Measurements from ENCODE around the gene GALNT9. TPM values are rescaled to one million over a fixed set of nuclear protein-coding genes. Genes with fewer than 3 reads are reported as not detected.

GALNT9 gene
- total RNA-seq, 4 donors from 2014 or later = 0.13 TPM; not detected in 3

GRCh38 chr12:132315507-132315906, 13.9 kb downstream of the GALNT9 start:
- no peak for TF ChIP-seq POLR2A (IDR thresholded peaks at IDR 0.05)
- TF ChIP-seq, protein P1, sequence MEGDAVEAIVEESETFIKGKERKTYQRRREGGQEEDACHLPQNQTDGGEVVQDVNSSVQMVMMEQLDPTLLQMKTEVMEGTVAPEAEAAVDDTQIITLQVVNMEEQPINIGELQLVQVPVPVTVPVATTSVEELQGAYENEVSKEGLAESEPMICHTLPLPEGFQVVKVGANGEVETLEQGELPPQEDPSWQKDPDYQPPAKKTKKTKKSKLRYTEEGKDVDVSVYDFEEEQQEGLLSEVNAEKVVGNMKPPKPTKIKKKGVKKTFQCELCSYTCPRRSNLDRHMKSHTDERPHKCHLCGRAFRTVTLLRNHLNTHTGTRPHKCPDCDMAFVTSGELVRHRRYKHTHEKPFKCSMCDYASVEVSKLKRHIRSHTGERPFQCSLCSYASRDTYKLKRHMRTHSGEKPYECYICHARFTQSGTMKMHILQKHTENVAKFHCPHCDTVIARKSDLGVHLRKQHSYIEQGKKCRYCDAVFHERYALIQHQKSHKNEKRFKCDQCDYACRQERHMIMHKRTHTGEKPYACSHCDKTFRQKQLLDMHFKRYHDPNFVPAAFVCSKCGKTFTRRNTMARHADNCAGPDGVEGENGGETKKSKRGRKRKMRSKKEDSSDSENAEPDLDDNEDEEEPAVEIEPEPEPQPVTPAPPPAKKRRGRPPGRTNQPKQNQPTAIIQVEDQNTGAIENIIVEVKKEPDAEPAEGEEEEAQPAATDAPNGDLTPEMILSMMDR (IDR thresholded peaks at IDR 0.05) = no peak
- DNase-seq (ENCODE audit: low spot score in 2 of 2) = no peak
- 87 to 90% methylated on average over 17 to 19 of the region's 19 CpGs for WGBS, 2 donors
- intact Hi-C loops (cut with DNase I; ENCODE audit: low total_unique reads) = no loop called here
- H3K4me3 ChIP-seq (ENCODE audit: low read depth, poor library complexity, severe bottlenecking) = no peak overlapping the region

DNA sequence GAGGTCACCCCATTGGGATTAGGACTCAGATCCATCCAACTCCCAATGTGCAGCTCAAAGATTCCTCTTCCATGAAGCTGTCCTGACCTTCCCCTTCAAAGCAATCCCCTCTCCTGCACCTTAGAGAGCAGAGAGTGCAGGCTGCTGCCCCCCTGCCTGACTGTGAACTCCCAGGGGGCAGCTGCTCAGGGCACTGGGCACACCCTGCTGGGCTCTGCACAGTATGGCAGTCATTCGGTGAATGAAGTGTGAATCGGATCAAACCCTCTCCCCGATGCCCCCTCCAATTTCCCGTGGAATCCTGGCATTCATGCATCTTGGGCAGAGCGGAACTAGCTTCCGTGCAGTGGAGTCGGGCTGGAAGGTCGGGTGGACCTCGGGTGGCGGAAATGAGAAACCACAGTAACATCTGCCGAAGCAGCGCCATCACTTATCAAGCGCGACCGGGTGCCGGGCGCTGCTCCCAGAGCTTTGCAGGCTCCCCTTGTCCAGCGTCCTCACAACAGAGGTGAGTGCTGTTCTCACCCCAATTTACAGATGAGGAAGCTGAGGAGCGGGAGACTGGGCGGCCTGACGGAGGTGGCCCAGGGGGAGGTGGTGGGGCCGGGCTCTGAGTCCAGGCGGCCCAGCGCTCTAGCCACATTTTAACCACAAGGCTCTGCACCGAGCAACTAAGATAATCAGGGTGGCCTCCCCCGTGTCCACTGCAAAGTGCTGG, 14.7 kb downstream of the GALNT9 start:
- intact Hi-C loops (cut with DNase I; ENCODE audit: low total_unique reads) = no loop called here
- no peak overlapping the region for H3K4me3 ChIP-seq (ENCODE audit: low read depth, poor library complexity, severe bottlenecking)
- no peak for TF ChIP-seq POLR2A (IDR thresholded peaks at IDR 0.05)
- TF ChIP-seq, protein P1 (IDR thresholded peaks at IDR 0.05) = no peak
- WGBS, 2 donors = 87 to 88% methylated on average over 21 to 26 of the region's 26 CpGs
- no peak for DNase-seq (ENCODE audit: low spot score in 2 of 2)

DNA sequence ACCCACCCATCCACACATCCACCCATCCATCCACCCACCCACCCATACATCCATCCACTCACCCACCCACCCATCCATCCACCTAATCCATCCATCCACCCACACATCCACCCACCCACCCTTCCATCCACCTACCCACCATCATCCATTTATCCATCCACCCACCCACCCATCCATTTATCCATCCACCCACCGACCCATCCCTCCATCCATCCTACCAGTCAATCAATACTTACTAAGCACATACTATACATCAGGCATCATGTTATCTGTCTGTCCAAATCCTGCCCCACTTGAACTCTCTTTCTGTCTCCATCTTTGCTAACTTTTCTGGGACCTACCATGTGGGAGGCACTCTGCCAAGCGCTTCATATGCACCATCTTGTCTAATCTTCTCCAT, 15.4 kb downstream of the GALNT9 start:
- intact Hi-C loops (cut with DNase I; ENCODE audit: low total_unique reads) = no loop called here
- 93 to 95% methylated on average over 2 of the region's 2 CpGs for WGBS, 2 donors
- no peak overlapping the region for H3K4me3 ChIP-seq (ENCODE audit: low read depth, poor library complexity, severe bottlenecking)
- DNase-seq (ENCODE audit: low spot score in 2 of 2) = no peak
- TF ChIP-seq, protein P1 (IDR thresholded peaks at IDR 0.05) = no peak
- no peak for TF ChIP-seq POLR2A (IDR thresholded peaks at IDR 0.05)

DNA sequence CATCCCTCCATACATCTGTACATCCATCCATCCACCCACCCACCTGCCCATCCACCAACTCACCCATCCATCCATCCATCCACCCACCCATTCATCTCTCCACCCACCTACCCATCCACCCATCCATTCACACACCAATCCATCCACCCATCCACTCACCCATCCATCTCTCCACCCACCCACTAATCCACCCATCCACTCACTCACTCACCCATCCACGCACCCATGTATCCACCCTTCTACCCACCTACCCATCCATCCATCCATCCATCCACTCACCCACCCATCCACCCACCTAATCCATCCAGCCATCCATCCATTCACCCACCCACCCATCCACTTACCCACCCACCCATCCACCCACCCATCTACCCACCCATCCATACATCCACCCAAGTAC, 16.2 kb downstream of the GALNT9 start:
- DNase-seq (ENCODE audit: low spot score in 2 of 2) = no peak
- intact Hi-C loops (cut with DNase I; ENCODE audit: low total_unique reads) = no loop called here
- 96 to 100% methylated on average over 1 of the region's 1 CpG for WGBS, 2 donors
- no peak overlapping the region for H3K4me3 ChIP-seq (ENCODE audit: low read depth, poor library complexity, severe bottlenecking)
- TF ChIP-seq, protein P1 (IDR thresholded peaks at IDR 0.05) = no peak
- TF ChIP-seq POLR2A (IDR thresholded peaks at IDR 0.05) = no peak

GRCh38 chr12:132312516-132312915, 16.9 kb downstream of the GALNT9 start:
- DNase-seq (ENCODE audit: low spot score in 2 of 2) = no peak
- H3K4me3 ChIP-seq (ENCODE audit: low read depth, poor library complexity, severe bottlenecking) = no peak overlapping the region
- WGBS, 2 donors = 88 to 96% methylated on average over 3 to 6 of the region's 6 CpGs
- intact Hi-C loops (cut with DNase I; ENCODE audit: low total_unique reads) = no loop called here
- TF ChIP-seq, protein P1 (IDR thresholded peaks at IDR 0.05) = no peak
- TF ChIP-seq POLR2A (IDR thresholded peaks at IDR 0.05) = no peak

Data from lower leg skin (tissue), 4 donors.